ENCODE results near the gene COPA.

DNA sequence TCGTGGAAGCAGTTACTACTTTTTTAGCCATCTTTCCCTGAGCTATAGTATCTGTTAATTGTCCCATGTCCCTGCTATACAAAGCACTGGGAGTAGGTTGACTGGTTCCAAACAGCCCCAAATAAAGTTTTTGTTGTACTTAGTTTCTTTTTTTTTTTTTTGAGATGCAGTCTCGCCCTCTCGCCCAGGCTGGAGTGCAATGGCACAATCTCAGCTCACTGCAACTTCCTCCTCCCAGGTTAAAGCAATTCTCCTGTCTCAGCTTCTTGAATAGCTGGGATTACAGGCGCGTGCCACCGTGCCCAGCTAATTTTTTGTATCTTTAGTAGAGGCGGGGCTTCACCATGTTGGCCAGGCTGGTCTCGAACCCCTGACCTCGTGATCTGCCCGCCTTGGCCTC is 3.4 kb upstream of the COPA start:
- no peak for TF ChIP-seq CTCF (IDR thresholded peaks at IDR 0.05; ENCODE audit: insufficient read depth, low read length)
- no peak for TF ChIP-seq REST (IDR thresholded peaks at IDR 0.05; ENCODE audit: insufficient replicate concordance, low read depth)
- TF ChIP-seq GABPA (IDR thresholded peaks at IDR 0.05; ENCODE audit: low read depth): no peak
- TF ChIP-seq POLR2AphosphoS5 (IDR thresholded peaks at IDR 0.05; ENCODE audit: low read depth): no peak
